Stimulated activated CD4-positive, alpha-beta T cell treated with anti-CD3 and anti-CD28 coated beads, Interleukin-4, amount 100 ng/mL, for 24 hours (primary cell): ENCODE results near the gene EEFSEC.

Experiments used
- DNase-seq: peaks from one replicate; pipeline ENCODE4 v3.0.0-alpha.2; 2020

The EEFSEC gene

GRCh38 chr3:128320551-128321340 is 167.5 kb downstream of the EEFSEC start:
- no peak for DNase-seq

GRCh38 chr3:128321418-128321817 is 168.1 kb downstream of the EEFSEC start:
- no peak for DNase-seq

- peak; percentile 41 for DNase-seq
Measured at GRCh38 chr3:128322030-128323022, 169.0 kb downstream of the EEFSEC start.

- DNase-seq: no peak
Measured at GRCh38 chr3:128323206-128324081, 170.2 kb downstream of the EEFSEC start.

- no peak for DNase-seq
Measured at GRCh38 chr3:128324911-128325592, 171.8 kb downstream of the EEFSEC start.

- no peak for DNase-seq
Measured at GRCh38 chr3:128326051-128326823, 173.0 kb downstream of the EEFSEC start.

- DNase-seq: no peak
Measured at GRCh38 chr3:128327606-128328031, 174.3 kb downstream of the EEFSEC start.

- no peak for DNase-seq
Measured at GRCh38 chr3:128328546-128329458, 175.5 kb downstream of the EEFSEC start.

- DNase-seq: no peak
Measured at GRCh38 chr3:128329491-128330213, 176.4 kb downstream of the EEFSEC start.

GRCh38 chr3:128330214-128330842 is 177.0 kb downstream of the EEFSEC start:
- DNase-seq: no peak

GRCh38 chr3:128334086-128334645 is 180.9 kb downstream of the EEFSEC start:
- DNase-seq: no peak

GRCh38 chr3:128334766-128335165 is 181.5 kb downstream of the EEFSEC start:
- no peak for DNase-seq

- DNase-seq: no peak
Measured at GRCh38 chr3:128335621-128336296, 182.5 kb downstream of the EEFSEC start.

- no peak for DNase-seq
Measured at GRCh38 chr3:128336337-128337156, 183.3 kb downstream of the EEFSEC start.

GRCh38 chr3:128337305-128337704 is 184.0 kb downstream of the EEFSEC start:
- no peak for DNase-seq

GRCh38 chr3:128338536-128339330 is 185.5 kb downstream of the EEFSEC start:
- DNase-seq: no peak
